Stimulated activated CD8-positive, alpha-beta memory T cell treated with anti-CD3 and anti-CD28 coated beads, Interleukin-7, amount 100 ng/mL, for 48 hours (primary cell): Measurements from ENCODE around the gene SENP1.

Source experiments
- DNase-seq, 2 donors: peaks; one replicate each; pipeline ENCODE4 v3.0.0-alpha.2; 2020; ENCODE audit warnings: low read depth in 1 of 2; ENCODE audit errors: extremely low read depth in 1 of 2

Gene SENP1

GRCh38 chr12:48068457-48068856, 37.4 kb downstream of the SENP1 start:
- DNase-seq = no peak

DNA sequence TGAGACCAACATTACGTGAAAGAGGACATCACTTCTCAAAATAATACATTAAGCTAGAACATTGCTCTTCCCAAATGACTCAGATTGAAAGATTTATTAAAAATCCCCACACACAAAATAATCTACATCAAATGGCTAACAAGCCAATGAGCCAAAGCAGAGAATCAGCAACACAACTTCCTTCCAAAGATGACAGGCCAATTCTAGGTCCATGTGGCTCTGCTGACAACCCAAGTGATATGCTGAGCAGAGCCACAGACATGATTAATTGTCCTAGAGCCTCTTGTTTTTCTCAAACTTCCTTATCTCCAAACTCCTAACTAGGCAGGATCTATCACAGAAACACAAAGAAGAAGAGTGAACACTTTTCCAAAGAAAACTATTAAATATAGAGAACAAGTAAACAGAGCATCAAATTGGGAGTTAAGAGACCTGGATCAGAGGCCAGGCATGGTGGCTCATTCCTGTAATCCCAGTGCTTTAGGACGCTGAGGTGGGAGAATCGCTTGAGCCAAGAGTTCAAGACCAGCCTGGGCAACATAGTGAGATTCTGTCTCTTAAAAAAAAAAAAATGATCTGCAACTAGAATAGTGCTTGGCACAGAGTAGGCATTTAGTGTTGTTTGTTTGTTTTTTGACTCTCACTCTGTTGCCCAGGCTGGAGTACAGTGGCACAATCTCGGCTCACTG, 38.5 kb downstream of the SENP1 start:
- DNase-seq = no peak

- no peak for DNase-seq
These were observed 40.8 kb downstream of the SENP1 start for GRCh38 chr12:48065041-48065440.

GRCh38 chr12:48063530-48063929, 42.3 kb downstream of the SENP1 start:
- no peak for DNase-seq

- no peak for DNase-seq
These were observed 43.8 kb downstream of the SENP1 start for GRCh38 chr12:48061938-48062719.

DNA sequence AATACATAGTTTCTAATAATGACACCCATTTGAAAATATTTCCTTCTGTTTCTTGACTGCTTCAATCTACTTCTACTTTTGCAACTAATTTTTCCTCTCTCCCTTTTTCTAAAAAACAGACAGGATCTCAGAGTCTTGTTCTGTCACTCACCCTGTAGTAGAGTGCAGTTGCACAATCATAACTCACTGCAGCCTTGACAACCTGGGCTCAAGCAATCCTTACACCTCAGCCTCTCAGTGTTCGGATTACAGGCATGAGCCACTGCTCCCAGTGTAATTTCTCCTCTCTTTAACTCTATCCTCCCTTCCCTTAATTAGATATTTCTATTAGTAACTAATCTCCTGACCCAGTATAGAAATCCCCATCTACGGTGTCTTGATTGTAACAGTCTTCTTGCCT, 45.4 kb downstream of the SENP1 start:
- DNase-seq = no peak

DNA sequence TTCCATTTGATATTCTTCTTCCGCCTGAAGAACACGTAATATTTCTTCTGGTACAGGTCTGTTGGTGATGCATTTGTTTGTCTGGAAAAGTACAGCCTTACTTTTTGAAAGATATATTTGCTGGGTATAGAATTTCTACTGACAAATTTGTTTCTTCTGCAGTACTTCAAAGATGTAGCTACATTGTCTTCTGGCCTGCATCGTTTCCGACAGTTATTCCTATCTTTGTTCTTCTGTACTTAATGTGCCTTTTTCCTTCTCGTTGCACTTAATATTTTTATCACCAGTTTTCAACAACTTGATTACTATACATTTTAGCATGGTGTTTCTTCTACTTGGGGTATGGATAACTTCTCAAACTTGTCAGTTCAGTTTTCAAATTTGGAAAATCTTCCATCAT, 47.1 kb downstream of the SENP1 start:
- DNase-seq = no peak

GRCh38 chr12:48054955-48055821, 50.7 kb downstream of the SENP1 start:
- no peak for DNase-seq

- DNase-seq = no peak
These were observed 52.0 kb downstream of the SENP1 start for GRCh38 chr12:48053883-48054282.

DNA sequence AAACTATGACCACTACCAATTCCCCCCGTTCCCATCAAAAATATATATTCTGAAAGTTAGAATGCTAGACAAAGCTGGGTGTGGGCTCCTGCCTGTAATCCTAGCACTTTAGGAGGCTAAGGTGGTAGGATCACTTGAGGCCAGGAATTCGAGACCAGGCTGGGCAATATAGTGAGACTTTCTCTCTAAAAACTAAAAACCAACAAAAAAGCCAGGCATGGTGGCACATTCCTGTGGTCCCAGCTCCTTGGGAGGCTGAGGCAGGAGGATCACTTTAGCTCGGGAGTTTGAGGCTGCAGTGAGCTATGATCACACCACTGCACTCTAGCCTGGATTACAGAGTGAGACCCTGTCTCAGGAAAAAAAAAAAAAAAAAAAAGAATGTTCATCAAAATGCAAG, 52.8 kb downstream of the SENP1 start:
- DNase-seq = no peak

DNA sequence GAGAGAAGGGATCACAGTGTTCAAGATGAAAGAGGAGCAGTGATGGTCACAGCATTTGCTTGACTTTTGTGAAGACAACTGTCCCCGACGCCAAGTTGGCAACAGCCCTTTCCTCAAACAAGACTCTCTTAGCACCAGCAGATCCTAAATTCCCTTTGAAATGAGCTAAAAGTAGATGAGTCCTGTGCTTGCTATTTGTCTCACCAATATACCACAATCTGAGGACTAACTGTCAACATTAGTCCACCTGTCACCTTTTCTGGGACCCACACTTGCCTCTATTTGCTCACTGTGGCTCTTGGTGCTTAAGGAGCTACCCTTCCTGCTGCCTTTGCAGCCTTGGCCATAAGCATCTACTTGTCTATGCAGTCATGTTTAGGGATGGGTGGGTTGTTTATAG, 54.2 kb downstream of the SENP1 start:
- no peak for DNase-seq

GRCh38 chr12:48050174-48050573, 55.7 kb downstream of the SENP1 start:
- DNase-seq = no peak

DNA sequence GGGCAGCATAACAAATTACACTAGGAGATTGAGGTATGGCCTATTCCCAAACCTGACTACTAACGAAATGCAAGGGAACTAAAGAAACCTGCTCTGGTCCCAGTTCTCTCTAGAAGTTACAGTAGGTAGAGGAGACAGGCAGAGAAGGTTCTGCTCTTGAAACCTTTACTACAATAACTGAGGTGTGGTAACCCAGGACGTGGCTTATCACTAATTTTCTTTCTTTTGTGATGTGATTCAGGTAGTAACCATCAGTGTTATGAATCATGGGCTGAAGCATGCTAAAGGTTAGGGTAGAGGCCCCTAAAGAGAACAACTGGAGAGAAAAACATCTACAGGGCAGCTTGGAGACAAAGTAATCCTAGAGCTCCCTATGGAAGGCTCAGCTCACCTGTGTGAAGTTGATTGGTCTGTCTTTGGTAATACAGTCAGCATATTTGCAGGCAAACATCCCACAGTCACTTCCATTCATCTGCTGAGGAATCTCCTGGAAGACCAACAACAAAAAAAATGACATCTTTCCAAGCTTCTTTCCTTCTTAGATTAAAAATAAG, 59.8 kb downstream of the SENP1 start:
- no peak for DNase-seq

GRCh38 chr12:48045061-48045846, 60.6 kb downstream of the SENP1 start:
- DNase-seq = no peak

DNA sequence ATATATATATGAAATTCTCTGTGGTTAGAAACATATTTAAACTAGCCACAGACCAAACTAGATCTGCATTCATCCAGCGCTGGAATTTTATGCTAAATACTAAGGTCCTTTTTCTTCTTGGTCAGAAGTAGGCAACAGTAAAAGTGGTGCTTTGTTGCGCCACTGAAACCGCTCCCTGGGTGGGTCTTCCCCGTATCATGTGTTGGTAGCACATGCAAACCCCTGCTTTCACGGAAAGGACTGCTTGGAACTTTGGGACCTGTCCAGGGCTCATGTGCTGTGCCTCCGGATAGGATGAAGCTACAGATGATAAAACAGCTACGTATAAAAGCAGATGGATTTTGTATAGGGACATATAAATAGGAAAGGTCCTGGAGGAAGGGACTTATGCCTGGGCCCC, 61.5 kb downstream of the SENP1 start:
- no peak for DNase-seq

GRCh38 chr12:48043771-48044170, 62.1 kb downstream of the SENP1 start:
- DNase-seq = no peak

DNA sequence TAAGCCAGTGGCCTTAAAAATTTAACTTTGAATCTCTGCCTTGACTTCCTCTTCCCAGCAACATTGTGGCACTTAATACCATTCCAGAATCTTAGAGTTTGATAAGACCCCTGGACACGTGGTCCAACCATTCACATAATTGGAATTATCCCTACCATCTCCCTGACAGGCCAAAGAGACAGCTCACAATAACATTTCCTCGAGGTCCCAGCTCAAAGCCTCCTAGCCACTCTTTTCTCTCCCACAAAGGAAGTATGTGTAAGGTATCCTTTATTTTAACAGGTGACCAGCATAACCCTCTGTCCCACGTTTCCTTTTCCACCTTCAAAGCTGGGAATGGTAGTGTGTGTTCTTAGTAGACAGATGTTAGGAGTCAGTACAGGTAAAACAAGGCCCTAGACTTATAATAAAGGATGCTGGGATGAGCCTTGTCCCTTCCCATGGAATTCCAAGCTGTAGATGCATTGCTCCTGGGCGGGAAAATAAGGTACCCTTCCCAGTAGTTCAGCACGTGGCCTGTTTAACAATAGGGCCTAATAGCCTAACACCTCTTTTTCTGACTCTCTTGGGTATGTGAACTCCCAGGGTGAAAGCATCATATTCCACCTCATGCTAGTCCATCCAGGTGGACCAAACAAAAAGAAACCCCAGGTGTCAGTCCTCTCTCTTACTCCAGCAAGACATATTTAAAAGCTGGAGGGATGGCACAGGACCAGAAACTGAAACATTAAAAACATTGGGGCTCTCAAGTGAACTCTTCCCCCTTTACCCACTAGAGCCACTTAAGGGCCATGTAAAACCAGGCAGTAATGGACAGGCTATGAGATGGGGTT, 64.1 kb downstream of the SENP1 start:
- DNase-seq = no peak

- DNase-seq = no peak
These were observed 65.5 kb downstream of the SENP1 start for GRCh38 chr12:48040354-48040753.

DNA sequence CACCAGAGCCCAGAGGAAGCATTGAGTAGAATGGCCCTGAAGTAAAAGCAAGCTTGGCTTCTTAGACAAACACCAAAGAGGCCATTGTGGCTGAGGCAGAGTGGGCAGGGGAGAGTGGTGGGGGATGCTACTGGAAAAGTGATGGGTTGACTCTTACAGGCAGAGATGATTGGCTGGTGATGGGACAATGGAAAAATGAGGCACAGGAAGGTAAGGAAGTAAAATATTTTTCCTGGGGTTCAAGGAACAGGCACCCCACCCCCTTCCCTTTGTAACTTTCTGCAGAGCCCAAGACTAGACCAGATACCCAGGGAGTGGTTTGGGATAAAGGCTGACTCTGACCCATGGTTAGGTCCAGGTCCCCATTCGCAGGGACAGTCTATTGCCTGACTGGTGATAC, 66.7 kb downstream of the SENP1 start:
- DNase-seq = no peak

- DNase-seq = no peak
These were observed 67.8 kb downstream of the SENP1 start for GRCh38 chr12:48038085-48038484.
